Occipital lobe (tissue), 2 donors: Measurements from ENCODE around the gene FYN. TPM values are rescaled to one million over a fixed set of nuclear protein-coding genes. Genes with fewer than 3 reads are reported as not detected.

Experiments used
- DNase-seq: peaks from one replicate; lab custom pipeline; 2025; lab: John Stamatoyannopoulos, UW
- total RNA-seq: library from RNA; depleted of rRNA; stranded (reverse); fragments of >200 nt; gene quantifications from one replicate; pipeline ENCODE4 v1.2.3, GENCODE V29; 2014

Gene FYN
- total RNA-seq, 1 donor from 2014 or later: 246 TPM

DNA sequence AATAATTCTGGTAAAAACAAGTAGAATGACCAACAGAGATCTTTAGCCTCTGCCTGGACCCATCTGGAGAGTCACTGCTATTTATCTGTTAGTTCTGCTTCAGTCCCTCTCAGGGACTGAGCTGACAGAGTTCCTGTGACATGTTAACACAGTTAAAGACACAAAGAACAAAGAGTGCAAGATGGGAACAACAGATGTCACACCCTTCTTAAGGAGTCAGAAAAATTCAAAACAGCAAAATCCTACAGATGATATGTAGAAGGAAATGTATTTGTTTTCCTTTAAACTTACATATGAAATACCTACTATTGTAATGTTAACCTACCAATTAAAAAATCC is 102.2 kb downstream of the FYN start:
- no peak for DNase-seq

DNA sequence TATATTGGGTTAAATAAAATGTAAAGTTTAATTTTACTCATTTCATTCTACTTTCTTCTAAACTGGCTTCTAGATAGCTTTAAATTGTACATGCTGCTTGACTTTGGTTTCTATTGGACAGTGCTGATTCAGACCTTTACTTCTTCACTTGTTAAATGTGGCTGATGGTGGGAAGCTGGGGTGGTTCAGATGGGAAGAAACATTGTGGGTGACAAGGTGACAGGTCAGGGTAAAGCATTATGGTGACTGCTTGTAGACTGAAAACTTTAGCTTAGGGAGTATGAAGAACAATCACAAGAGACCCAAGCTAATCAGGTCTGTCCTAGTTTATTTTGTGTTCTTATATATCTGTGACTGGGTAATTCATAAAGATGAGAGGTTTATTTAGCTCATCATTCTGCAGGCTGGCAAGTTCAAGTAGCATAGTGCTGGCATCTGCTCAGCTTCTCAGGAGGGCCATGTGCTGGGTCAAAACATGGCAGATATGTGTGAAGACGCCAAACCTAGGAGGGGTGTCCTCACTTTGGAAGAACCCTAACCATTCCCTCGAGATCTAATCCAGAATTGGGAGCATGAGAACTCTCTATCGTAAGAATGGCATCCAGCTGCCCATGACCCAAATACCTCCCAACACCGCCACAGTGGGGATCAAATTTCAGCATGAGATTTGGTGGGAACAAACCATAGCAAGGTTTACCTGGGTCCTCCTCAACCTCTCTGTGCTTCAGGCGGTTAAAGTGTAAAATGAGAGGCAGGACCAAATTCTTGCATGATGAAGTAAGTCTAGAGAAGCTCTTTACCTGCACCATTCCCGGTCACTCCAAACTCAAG is 102.8 kb downstream of the FYN start:
- DNase-seq: no peak

DNA sequence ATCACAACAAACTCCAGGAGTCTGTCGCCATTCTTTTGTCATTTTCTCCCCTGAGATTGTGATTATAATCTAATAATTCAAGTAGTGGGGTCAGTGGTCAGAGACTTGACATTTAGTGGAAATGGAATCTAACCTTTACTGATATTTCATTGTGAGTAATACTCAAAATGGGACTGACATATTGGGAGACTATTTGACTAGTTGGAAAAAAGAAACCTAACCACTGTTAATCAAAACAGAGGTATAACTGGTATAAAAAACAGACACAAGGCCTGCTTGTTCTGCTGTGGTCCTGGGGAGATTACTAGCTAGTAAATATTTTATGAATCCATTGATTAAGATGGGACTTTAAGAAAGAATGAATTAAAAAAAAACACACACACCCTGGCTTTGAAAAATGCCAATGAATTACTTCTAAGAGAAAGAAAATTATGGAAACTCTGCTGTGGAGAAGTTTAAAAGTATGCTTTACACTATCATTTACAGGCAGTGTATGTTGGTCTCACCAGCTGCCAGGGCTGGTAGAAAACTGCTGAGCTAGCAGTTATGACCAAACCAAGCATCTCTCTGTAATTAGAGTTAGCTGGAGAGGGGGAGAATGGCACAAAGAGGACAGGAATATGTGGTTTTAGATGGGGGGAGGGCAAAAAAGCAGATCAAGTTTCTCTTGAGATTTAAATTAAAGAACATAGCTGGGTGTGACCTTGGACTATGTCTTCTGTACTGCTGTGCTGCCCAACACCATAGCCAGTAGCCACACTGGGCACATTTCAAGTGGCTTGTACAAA is 103.7 kb downstream of the FYN start:
- DNase-seq: no peak

DNA sequence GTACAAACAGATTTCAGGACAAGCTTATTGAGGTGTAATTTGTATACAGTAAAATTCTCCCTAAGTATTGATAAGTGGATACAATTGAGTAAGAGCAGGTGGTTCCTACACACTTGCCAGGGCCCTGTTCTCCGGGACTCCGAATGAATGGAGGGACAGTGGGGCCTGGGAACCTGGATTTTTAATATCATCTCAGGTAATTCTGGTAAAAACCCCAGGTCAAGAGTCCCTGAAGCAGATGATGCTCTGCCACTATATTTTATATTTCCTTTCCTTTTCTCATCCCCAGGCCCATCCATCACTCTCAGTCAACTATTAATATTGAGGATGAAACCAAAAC is 104.9 kb downstream of the FYN start:
- DNase-seq: no peak

DNA sequence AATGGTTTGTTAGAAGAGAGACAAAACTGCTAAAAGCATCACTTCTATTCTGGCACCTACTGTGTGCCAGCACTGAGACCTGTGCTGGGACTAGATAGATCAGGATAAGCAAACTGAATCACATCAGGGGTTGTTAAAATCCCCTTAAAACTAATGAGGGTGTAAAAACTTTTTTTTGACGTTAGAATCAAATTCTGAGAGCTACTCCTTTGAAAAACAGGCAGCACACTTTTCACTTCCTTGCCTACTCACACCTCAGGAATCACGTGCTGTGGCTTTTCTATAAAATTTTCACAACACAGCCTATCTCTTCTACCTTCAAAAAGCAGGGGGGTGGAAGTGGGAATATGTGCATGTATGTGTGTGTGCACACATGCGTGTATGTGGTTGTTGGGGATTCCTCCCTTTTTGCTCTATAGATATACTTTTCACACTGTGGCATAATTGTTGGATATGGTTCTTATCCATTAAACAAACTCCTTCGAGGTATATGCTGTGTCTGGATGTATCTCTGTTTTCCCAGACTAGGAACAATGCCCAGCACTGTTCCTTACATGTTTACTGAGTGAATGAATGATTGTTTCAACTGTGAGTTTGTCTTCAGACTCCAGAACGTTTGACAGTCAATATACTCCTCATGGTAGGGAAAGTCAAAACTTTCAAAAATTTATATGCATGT is 105.4 kb downstream of the FYN start:
- no peak for DNase-seq

DNA sequence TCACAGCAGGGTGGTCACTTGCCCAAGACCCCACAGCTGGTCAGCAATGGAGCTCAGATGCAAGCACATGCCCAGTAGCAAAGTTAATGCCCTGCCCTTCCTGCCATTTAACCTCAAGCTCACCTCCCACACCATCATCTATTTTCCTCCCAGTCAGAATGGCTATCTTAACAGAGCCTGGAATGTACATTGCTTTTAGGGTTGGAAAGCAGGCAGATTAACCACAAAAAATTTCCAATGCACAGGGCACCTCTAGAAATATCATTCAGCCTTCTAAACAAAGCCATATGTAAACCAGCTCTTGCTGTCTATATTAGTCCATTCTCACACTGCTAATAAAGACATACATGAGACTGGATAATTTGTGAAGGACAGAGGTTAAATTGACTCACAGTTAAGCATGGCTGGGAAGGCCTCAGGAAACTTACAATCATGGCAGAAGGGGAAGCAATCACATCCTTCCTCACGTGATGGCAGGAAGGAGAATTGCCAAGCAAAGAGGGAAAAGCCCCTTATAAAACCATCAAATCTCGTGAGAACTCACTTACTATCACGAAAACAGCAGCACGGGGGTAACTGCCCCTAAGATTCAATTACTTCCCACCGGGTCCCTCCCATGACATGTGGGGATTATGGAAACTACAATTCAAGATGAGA is 106.9 kb downstream of the FYN start:
- no peak for DNase-seq

DNA sequence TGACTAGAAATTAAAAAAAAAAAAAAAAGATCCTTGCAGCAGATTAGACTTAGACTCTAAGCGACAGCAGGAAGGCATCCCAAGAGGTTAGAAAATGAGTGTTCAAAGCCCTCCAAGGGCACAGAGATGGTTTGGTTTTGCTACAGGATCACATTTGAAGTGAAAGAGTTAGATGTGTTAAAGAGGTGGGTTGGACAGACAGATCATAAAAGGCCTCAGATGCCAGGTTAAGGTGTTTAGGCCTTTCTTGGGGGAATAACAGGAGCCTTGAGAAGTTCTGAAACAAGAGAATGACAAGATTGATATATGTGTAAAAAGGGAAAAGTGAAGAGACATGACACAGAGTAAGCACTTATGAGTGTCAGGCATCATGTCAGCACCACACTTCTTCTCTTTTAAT is 107.5 kb downstream of the FYN start:
- DNase-seq: no peak

DNA sequence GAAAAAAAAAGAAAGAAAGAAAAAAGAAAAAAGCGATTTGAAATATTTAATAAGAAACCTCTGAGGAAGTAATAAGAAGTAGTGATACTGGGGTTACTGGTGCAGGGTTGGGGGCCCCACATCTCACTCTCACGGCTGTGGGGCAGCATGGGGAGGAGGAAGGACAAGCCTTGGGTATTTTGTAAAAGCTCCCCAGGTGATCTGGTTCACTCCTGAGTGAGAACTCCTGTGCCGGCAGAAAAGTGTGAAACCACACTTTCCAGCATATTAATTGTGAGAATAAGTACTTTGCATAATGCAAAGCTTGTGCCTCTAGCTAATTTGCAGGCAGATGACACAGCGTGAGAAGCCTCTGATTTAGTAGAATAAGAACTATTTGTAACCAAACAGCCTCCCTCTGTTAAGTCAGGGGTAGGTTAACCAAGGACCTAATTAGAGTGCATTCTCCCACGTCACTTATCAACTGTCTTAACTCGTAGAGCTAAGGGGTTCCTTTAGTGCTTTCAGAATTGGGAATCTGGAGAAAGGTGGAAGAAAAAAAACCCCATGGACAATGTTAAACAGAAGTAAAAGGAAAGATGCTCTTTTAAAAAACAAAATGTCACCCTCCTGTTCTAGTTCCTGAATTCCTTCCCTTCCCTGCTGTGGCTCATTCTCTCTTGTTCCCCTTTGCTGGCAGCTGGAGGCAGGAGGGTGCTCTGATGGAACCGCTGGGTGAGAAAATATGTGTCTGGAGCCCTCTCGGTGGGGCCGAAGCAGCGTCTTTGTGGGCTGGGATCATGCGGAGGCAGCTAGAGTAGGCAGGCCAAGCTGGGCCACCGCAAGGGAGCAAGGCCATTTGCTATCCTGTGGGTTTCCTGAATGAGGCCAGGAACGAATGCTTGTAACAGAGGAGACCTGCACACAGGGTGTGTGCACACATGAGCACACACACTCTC is 108.7 kb downstream of the FYN start:
- no peak for DNase-seq

DNA sequence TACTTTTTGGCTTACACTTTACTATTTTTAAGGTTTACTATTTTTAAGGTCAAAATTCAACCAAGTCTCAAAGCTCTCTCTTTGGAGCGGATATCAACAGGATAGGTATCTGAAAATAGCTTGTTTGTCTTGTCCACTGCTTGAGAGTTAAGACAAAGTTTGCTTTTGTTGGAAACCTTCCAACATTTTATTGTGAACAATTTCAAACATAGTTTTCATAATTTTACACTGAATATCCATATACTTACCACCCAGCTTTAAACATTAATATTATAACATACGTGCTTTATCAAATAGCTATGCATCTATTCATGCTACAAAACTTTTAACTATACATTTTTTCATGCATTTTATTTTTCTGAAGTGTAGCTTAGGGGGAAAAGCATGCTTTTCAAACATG is 109.9 kb downstream of the FYN start:
- no peak for DNase-seq

DNA sequence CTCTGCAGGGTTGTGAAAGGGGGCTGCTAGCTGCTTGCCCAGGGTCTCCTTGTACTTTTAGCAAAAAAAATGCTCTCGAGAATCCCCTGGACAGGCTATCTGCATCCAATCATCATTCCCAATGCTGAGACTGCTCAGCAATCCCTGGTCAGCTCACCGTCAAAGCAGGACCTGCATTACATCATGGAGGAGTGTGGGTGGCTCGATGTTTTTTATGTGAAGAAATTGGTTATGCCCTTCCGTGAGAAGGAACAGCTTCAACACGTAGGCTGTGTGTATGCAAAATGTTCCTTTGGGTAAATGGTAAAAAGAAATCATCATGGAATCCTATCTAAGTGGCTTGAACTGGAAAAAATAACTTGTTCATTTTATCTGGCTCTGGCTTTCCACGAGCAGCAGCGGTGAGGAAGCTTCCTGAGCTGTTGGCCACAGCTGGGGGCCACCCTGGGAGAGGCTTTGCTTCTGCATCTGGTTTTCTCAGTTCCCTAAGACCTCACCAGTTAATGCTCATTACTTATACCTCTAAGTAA is 111.4 kb downstream of the FYN start:
- peak; percentile 32 for DNase-seq

DNA sequence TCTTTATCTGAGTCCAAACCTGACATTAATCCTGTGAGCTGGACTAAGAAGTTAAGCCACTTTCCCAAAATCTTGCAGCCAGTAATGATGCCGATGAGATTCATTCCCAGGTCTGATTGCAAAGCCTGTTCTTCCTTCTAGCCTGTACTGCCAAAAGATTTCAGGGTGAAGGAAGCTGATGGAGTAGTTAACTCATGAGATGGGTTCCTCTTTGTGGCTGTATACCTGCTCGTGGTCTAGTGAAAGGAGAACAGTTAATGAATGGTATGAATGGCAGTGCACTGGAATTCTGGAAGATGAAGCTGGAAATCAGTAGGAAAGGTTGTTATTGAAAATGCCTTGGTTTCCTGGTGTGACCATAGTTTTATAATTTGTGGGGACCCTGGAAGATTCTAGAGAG is 112.0 kb downstream of the FYN start:
- no peak for DNase-seq

DNA sequence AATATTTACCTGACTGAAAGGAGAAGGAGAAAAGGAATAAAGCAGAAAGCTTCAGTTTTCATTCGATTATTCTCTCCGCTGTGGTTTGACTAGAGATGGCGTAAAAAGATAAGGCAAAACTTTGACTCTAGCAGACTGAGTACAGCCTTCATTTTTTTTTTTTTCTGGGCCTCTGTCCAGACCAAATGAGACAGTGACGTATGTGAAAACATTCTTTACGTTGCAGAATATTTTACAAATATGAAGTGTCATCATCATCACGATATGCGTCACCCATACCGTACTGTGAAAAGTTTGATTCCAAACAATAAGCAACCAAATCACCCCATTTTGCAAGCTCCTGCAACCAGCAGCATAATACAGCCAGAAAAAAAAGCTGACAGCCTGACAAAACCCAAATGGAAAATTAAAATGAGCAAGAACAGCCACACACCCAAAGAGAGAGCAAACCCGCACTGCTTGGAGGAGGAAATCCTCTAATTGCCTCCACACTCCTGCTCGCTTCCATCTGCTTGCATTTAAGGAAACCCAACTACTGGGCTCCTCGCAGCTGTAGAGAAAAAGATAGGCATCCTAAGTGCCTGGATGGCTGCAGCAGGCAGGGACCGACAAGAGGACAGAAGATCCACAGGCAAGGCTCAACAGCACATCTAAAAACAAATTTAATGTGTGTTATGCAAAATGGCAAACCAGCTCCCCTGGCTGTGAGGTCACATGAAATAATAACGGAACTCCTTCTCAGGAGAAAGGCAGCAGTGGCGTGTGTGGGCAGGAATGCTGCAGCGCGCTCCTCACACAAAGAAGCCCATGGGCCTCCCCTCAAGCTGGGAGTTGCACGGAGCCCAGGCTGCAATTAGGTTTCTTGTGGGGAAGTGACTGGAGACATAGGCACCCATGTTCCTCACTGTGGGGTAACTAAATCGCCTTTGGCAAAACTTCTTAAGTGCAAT is 113.1 kb downstream of the FYN start:
- peak; percentile 46 for DNase-seq

DNA sequence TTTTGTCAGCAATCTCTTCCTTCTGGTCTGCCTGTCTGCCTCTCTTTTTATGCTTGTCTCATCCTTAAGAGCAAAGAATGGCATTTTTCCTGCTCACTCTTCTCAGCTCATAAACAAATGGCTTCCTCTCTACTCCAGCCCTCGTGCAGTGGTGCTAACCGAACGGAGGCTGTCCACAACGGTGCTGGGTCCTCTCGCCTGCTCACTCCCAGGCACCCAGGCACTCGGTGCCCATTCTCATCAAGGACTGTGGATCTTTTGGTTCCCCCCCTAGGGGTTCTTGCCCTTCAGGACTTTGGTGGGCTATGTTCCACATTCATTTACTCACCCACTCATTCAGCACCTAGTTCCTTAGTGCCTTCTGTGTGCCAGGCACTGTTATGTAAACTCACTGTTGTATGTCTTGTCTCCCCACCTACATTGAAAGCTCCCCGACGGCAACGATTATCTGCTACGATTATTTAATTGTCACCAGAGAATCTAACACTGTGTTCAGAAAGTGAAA is 113.9 kb downstream of the FYN start:
- no peak for DNase-seq

DNA sequence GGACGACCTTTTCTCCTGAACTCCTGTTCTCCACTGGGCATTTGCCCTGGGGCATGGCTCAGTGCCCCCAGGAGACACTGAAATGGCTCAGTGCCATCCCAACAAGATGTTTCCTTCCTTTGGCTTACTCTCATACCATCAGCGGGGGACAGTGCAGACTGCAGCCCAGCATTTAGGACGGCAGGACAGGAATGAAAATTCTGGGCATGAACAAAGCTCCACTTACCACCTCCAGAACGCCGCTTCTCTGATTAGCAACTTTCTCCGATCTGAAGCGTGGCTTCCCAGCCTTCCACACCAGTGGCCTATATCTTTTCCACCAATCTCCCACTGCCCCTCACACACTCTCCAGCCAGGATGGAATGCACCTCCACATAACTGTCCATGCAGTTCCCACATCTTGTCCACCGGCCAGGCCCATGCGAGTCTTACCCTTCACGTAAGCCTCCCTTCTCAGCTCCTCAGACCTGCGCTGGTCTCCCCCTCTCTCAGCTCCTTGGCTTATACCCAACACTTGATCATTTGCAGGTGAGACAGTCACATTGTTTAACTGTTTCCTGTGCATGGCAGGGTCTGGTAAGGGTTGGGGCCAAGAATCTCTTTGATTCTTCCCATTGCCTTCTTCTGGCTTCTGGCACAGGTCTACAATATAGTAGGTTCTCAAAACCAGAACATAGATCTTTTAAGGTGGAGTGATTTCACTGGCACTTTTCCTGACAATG is 114.5 kb downstream of the FYN start:
- DNase-seq: no peak

DNA sequence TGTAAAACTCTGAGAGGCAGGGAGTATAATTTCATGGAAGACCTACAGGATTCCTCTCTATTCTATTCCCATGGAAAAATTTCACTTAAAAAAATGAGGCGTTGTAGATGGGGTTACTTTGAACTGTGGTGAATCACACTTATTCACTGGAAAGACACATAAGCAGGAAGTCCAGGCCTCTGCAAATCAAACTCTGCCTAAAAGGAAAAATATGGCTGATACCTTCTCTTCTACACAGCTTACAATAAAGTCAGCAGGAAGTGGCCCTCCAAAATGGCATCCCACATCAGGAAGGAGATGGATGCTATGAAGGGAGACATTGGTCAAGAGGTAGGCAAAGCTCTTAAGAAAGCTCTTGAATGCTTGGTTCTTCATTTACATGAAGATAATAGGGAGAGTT is 115.9 kb downstream of the FYN start:
- no peak for DNase-seq

DNA sequence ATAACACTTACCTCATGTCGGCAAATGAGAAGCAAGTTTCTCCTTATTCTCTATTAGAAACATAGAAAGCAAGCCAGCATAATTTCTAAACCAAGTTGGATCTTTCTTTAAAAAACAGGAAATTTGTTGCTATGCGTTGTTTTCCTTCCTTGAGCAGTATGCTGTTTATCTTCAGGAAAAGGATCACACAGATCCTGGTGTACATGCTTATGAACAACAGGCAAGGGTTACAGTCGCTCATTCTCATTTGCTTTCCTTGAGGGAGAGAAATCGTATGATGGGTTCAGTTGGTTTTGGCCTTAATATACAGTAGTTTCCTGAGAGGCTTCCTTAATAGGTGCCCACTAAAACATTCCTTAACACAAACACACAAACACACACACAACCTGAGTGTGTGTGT is 118.8 kb downstream of the FYN start:
- no peak for DNase-seq

DNA sequence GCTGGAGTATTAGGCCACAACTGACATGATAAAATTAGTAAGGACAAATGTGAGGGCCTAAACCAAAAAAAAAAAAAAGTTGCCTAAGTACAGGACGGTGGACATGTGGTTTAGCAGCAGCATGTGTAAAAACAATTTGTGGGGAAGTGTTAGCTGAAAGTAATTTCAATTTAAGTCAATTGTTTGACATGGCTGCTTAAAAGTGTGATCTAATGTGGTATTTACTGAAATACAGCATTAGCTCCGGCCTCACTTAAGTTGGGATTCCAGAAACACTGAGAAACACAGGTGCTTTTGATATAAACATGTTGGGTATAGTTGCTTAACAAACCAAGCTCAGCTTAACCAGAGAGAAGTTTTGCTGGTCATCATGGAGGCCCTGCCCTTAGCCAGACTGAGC is 119.7 kb downstream of the FYN start:
- DNase-seq: no peak

DNA sequence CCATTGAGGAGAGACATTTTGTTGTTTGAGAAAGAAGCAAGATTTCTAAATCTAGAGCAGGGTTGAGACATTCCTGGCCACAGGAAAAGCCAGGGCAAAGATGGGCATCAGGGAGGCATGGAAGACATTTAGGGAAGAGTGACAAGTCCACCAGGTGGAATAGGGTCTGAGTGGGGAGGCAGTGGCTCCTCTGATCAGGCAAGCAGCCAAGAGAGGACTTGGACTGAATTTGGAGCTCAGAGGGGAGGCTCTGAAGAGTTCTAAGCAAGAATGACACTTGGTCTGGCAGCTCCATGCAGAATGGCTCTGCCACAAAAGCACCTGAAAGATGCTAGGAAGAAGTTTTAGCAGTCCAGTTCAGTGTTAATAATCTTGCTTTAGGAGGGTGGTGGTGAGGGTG is 120.8 kb downstream of the FYN start:
- no peak for DNase-seq
